ENCODE results near the gene SYTL3.
"Not testable (repeated sequence)": the region's sequence is repeated elsewhere in the genome, so short reads cannot be mapped to it uniquely, and the experiment has no call there.

GRCh38 chr6:158677094-158677493, 27.2 kb downstream of the SYTL3 start:
- not testable (repeated sequence) for TF ChIP-seq SUZ12 (IDR thresholded peaks at IDR 0.05; ENCODE audit: extremely low read depth, insufficient read depth, insufficient read length); ZNF274 (IDR thresholded peaks at IDR 0.05; ENCODE audit: low read depth, low read length); YY1 (IDR thresholded peaks at IDR 0.05; ENCODE audit: insufficient read depth, insufficient read length)

All from NT2/D1 (cell line).